ENCODE data around the gene TRPC4.

The TRPC4 gene

DNA sequence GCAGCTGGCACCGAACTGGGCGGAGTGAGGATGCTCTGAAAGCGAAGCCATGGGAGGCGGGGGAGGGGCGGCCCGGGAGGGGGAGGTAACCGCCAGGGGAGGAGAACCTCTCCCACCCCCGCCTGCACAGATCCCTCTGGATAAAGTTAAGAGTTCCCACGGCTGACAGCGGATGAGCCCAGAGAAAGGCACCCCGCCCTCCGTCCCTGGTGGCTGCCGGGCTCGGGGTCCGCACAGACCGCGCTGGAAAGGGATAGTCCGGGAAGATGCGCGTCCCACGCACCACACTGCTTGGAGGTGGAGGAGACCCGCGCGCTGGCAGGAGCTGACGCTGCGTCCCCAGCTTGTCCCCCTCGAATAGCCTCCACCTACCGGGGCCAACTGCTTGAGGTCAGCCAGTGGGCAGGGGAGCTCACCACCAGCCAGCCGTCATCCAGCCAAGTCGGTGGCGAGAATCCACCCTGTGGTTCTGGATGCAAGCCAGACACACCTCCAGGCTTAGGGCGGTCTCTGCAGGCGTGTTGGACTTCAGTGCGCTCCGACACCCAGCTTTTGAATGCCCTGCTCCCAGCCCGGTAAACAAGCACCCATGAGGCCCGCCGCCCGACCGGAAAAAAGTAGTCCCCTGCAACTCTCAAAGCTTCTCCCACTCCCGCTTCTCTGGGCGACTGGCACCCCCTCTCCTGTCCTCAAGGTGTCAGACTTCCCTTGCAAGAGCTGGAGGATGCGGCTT is at the start of gene TRPC4:
Gene TRPC4 (minus strand): TSS at position 17 of the 733 bp plus-strand sequence. CDS start 86,439 bp downstream, outside the sequence.
- peaks cover 6 to 16% of the 10 kb centered on the region in 2 donors for H3K4me1 Mint-ChIP-seq
- DNase-seq (no peak), ATAC-seq (replicated peaks) (peak; percentile 27 to 33)
- peaks cover 1 to 7% of the 10 kb centered on the region in 2 donors for H3K9me3 Mint-ChIP-seq
- peak within 1 kb of the TSS; percentile 5 to 23 for H3K4me3 Mint-ChIP-seq
- peaks cover 26 to 34% of the 10 kb centered on the region in 2 donors for H3K27me3 Mint-ChIP-seq
- H3K36me3 Mint-ChIP-seq = no peaks in the 10 kb centered on the region
- no peak within 1 kb of the TSS for H3K27ac Mint-ChIP-seq

DNA sequence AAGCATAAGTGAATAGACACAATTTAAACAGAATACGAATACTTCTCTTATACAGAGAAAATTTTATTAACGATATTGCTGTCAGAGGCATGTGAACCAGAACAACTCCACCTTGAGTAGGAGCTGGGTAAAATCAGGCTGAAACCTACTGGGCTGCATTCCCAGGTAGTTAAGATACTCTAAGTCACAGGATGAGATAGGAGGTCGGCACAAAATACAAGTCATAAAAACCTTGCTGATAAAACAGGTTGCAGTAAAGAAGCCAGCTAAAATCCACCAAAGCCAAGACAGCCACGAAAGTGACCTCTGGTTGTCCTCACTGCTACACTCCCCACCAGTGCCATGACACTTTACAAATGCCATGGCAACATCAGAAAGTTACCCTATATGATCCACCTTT is 49.2 kb upstream of the TRPC4 start:
- Mint-ChIP-seq H3K27me3 (no peaks in the 10 kb centered on the region), H3K4me1 (no peaks in the 10 kb centered on the region), H3K27ac (no peak overlapping the region), H3K36me3 (no peaks in the 10 kb centered on the region), H3K4me3 (no peak overlapping the region), H3K9me3 (no peaks in the 10 kb centered on the region)
- DNase-seq = no peak
- no peak for ATAC-seq (replicated peaks)

DNA sequence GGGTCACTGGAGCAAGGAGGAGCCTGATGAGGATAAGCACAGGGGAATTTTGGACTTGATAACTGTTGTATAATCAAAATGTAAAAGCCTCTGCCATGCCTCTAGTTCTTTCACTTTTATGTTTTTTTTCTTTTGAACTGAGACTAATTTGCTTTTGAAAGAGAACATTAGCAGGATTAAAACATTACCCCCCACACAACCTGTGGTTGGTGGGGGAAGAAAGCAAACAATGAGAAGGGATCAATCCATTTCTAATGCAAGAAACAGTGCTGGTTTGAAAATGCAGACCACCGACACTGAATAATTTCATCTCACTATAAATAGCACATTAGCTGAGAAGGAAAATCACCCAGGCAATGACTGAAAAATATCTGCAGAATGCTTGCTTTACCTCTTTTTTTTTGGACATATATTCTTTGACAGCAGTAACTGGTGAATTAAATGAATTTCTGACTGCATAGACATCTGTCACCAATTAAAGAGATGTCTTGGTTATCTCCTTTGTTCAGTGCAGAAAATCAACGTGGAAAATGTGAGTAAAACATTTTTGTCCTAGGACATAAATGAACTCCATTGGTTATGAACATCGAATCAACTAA is 48.6 kb upstream of the TRPC4 start:
- no peaks in the 10 kb centered on the region for H3K4me1 Mint-ChIP-seq
- DNase-seq (no peak), ATAC-seq (replicated peaks) (no peak)
- no peaks in the 10 kb centered on the region for H3K9me3 Mint-ChIP-seq
- H3K4me3 Mint-ChIP-seq = no peak overlapping the region
- no peaks in the 10 kb centered on the region for H3K36me3 Mint-ChIP-seq
- H3K27me3 Mint-ChIP-seq = no peaks in the 10 kb centered on the region
- no peak overlapping the region for H3K27ac Mint-ChIP-seq

DNA sequence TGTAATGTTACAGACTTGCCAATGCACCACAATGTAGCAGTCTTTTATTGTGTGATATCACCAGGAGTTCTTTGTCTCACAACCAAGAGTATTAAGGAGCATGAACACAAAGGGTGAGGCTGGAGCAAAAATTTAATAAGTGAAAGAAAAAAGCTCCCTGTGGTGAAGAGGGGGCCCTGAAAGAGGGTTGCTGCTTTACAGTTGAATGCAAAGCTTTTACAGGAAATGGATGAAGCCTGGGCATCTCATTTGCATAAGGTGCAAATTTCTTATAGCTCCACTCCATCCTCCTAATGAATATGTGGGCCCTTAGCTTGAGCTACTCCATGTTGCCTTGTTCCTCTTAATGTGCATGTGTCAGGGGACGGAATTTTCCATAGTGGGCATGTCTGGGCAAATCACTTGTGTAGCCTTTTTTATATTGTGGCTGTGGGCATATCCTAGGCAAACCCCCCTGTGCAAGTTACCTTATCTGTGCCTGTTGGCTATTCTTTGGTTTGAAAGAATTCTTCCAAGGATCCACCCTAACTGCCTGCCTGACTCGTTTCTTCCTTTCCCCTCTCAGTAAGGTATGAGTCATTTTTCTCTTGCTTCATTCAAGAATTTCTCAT is 45.3 kb upstream of the TRPC4 start:
- ATAC-seq (replicated peaks) (no peak), DNase-seq (no peak)
- no peak overlapping the region for H3K4me3 Mint-ChIP-seq

DNA sequence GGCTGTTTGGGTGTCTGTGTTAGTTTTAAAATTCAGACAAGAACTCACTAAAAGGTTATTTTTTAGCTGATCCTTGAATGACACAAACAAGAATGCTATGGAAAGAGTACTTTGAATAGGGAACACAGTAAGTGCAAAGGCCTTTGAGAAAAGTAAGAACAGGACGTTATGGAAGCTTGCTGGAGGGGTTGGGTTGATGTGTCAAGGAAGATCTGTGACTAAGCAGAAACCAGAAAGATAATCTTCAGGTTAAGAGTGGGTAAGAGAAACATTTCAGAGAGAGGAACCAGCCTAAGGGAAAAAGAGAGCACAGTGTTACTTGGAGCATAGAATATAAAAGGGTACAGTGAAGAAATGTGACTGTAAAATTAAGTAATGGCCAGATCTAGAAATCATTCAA is 41.2 kb upstream of the TRPC4 start:
- peaks cover 0 to 2% of the 10 kb centered on the region in 2 donors for H3K9me3 Mint-ChIP-seq
- DNase-seq (no peak), ATAC-seq (replicated peaks) (no peak)
- no peak overlapping the region for H3K27ac Mint-ChIP-seq
- H3K4me1 Mint-ChIP-seq = no peaks in the 10 kb centered on the region
- H3K4me3 Mint-ChIP-seq = no peak overlapping the region
- H3K36me3 Mint-ChIP-seq = no peaks in the 10 kb centered on the region
- H3K27me3 Mint-ChIP-seq = no peaks in the 10 kb centered on the region

More for the DNA sequence above, 45.3 kb upstream of the TRPC4 start:
- H3K27ac Mint-ChIP-seq = no peak overlapping the region
- no peaks in the 10 kb centered on the region for H3K36me3 Mint-ChIP-seq
- H3K4me1 Mint-ChIP-seq = no peaks in the 10 kb centered on the region
- no peaks in the 10 kb centered on the region for H3K27me3 Mint-ChIP-seq
- H3K9me3 Mint-ChIP-seq = peaks cover 0 to 2% of the 10 kb centered on the region in 2 donors

DNA sequence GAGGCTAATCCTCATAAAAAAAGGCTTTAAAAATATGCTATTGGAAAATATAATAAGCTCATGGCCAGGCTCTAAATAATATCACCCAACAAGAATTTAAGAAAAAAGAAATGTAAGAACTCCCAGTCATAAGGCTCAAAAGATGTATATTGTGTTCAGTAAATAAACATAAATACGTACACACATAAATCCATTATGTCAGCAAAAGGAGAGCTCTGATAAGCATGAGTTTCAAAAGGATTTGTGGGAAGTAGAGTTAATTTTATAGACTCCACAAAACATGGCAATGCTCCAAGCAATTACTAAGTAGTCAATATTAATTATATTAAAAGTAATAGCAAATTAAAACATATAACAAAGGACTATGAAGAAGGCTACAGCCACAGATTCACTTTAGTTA is 37.3 kb upstream of the TRPC4 start:
- no peak for DNase-seq
- Mint-ChIP-seq H3K36me3 (no peaks in the 10 kb centered on the region), H3K9me3 (peaks cover 0 to 4% of the 10 kb centered on the region in 2 donors)

DNA sequence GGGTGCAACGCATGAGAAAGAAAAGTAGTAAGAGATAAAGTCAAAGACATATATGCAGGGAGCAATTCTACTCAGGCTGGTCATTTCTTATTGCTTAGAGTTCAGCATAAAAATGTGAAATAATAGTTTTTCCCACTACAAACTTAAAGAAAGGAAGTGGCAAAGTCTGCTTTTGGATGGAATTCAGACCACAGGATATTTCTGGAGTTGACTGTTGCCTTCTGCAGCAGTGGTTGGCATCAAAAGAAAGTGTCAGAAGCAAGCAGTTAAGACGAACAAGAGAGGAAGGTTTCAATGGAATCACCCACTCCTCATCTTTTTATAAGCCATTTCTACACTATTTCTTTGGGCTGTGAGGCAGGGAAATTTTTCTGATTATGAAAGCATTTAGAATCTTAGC is 36.2 kb upstream of the TRPC4 start:
- no peak overlapping the region for H3K4me3 Mint-ChIP-seq
- no peak for ATAC-seq (replicated peaks)
- no peaks in the 10 kb centered on the region for H3K4me1 Mint-ChIP-seq
- DNase-seq = no peak
- no peaks in the 10 kb centered on the region for H3K36me3 Mint-ChIP-seq
- H3K27ac Mint-ChIP-seq = no peak overlapping the region
- no peaks in the 10 kb centered on the region for H3K27me3 Mint-ChIP-seq
- peaks cover 2 to 7% of the 10 kb centered on the region in 2 donors for H3K9me3 Mint-ChIP-seq

More for the DNA sequence above, 37.3 kb upstream of the TRPC4 start:
- Mint-ChIP-seq H3K27ac (no peak overlapping the region), H3K4me1 (no peaks in the 10 kb centered on the region), H3K27me3 (no peaks in the 10 kb centered on the region), H3K4me3 (no peak overlapping the region)
- no peak for ATAC-seq (replicated peaks)

DNA sequence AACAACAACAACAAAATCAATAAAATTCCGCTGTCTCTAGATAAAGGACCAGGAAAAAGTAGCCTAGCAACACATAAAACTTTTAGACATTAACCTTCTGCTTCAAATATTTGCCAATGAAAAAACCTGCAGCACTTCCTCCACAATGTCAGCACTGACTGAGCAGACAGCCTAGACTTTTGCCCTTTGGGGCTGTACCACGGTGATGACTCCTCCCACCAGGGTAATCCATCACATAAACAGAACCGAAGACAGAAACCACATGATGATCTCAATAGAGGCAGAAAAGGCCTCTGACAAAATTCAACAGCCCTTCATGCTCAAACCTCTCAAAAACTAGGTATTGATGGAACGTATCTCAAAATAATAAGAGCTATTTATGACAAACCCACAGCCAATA is 30.2 kb upstream of the TRPC4 start:
- no peaks in the 10 kb centered on the region for H3K27me3 Mint-ChIP-seq
- ATAC-seq (replicated peaks) = no peak
- no peak overlapping the region for H3K4me3 Mint-ChIP-seq
- H3K4me1 Mint-ChIP-seq = no peaks in the 10 kb centered on the region
- no peaks in the 10 kb centered on the region for H3K36me3 Mint-ChIP-seq
- peaks cover 6 to 10% of the 10 kb centered on the region in 2 donors for H3K9me3 Mint-ChIP-seq
- no peak for DNase-seq
- H3K27ac Mint-ChIP-seq = no peak overlapping the region

DNA sequence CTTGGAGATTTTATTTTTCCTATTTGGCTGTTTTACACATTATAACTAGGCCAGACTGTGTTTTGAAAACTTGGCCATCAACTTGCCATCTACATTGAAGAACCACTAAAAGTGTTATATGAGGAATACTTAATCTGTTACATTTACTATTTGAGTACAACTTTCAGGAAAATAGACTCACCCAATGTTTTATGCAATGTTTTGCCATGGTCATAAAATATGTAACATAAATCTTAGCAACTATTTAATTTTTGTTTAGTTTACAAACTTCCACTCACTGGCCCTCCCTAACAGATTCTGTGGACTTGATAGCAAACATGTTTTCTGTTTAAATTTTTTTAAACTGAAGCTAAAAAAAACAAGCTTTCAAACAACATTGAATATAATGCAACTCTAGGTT is 23.7 kb upstream of the TRPC4 start:
- DNase-seq (no peak), ATAC-seq (replicated peaks) (no peak)
- no peaks in the 10 kb centered on the region for H3K9me3 Mint-ChIP-seq
- no peak overlapping the region for H3K27ac Mint-ChIP-seq
- H3K36me3 Mint-ChIP-seq = no peaks in the 10 kb centered on the region
- H3K4me3 Mint-ChIP-seq = no peak overlapping the region
- no peaks in the 10 kb centered on the region for H3K4me1 Mint-ChIP-seq
- no peaks in the 10 kb centered on the region for H3K27me3 Mint-ChIP-seq

DNA sequence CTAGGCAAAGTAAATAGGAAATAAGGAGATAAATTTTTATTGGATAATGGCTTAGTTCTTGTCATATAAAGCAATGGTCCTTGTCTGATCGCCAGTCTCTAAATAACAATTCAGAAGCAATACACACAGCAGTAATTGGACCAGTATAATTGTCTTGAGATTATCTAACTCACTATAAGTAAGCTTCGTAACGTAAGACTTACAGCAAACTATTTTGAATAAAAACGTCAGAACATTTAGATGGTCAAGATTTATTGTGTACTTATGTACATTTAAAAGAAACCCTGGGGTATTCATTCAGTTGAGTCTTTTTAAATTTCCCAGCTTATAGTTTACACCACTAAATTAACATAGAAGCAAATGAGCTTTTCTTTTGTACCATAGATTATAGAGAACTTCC is 20.2 kb upstream of the TRPC4 start:
- Mint-ChIP-seq H3K4me3 (no peak overlapping the region), H3K9me3 (peaks cover 0 to 3% of the 10 kb centered on the region in 2 donors), H3K27ac (no peak overlapping the region), H3K27me3 (no peaks in the 10 kb centered on the region), H3K4me1 (no peaks in the 10 kb centered on the region), H3K36me3 (no peaks in the 10 kb centered on the region)
- DNase-seq (no peak), ATAC-seq (replicated peaks) (no peak)

DNA sequence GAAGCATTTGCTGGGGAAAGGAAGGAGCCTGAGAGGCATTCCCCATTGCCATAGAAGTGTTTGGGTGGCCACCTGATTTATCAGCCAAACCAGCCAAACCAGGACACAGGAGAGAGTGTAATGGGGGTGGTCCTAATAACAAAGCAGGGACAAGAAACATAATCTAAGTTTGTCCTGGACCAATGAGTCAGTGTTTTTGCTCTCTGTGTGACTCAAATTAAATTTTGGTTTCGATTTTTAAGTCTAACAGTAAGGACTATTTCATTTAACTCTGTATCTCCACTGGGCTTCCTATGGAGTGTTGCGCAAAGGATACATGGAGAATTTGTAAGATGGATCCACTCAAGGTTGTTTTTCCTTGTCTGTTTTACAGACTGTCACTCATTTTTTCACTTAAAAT is 19.5 kb upstream of the TRPC4 start:
- no peaks in the 10 kb centered on the region for H3K4me1 Mint-ChIP-seq
- no peak for DNase-seq
- no peak overlapping the region for H3K27ac Mint-ChIP-seq
- no peak overlapping the region for H3K4me3 Mint-ChIP-seq
- no peaks in the 10 kb centered on the region for H3K36me3 Mint-ChIP-seq
- no peaks in the 10 kb centered on the region for H3K27me3 Mint-ChIP-seq
- H3K9me3 Mint-ChIP-seq = peaks cover 0 to 3% of the 10 kb centered on the region in 2 donors
- no peak for ATAC-seq (replicated peaks)

DNA sequence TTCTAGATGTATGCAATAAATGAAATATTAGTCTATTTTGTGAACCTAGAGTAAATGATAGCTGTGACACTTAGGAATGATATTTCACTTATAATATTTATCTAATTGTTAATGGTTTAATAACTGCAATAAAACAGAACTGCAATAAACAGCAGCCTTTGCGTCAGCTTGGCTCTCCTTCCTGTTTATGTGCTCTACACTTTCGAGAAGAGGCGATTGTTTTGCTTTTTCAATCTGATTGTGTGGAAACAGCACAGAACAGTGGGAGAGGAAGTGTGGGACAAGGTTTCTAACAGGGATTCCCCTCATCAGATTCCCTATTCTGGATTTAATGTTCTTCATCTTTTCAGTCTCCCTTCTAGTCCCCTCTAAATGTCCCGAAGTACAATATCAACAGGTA is 17.3 kb upstream of the TRPC4 start:
- no peak overlapping the region for H3K4me3 Mint-ChIP-seq
- no peaks in the 10 kb centered on the region for H3K4me1 Mint-ChIP-seq
- H3K27ac Mint-ChIP-seq = no peak overlapping the region
- ATAC-seq (replicated peaks) (no peak), DNase-seq (no peak)
- no peaks in the 10 kb centered on the region for H3K27me3 Mint-ChIP-seq
- no peaks in the 10 kb centered on the region for H3K36me3 Mint-ChIP-seq
- H3K9me3 Mint-ChIP-seq = peaks cover 0 to 3% of the 10 kb centered on the region in 2 donors

DNA sequence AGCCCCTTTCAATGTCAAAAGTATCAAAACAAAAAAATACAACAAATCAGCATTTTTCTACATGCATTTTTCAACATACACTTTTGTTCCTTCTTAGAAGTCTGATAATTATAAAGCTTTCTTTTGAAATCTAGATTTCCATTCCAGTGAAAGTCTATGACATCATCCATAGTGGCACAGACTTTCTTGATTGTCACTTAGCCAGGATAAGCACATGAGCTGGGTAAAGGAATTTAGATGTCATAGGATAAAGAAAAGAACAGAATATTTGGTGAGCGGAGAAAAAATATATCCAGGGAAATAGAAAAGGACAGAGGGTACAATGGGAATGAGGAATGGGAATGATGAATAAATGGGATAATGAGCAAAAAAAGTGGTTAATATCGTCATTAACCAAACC is 15.1 kb upstream of the TRPC4 start:
- no peak for DNase-seq
- no peak overlapping the region for H3K4me3 Mint-ChIP-seq
- H3K4me1 Mint-ChIP-seq = no peaks in the 10 kb centered on the region
- no peak for ATAC-seq (replicated peaks)
- no peaks in the 10 kb centered on the region for H3K36me3 Mint-ChIP-seq
- no peak overlapping the region for H3K27ac Mint-ChIP-seq
- peaks cover 0 to 3% of the 10 kb centered on the region in 2 donors for H3K9me3 Mint-ChIP-seq
- H3K27me3 Mint-ChIP-seq = no peaks in the 10 kb centered on the region

DNA sequence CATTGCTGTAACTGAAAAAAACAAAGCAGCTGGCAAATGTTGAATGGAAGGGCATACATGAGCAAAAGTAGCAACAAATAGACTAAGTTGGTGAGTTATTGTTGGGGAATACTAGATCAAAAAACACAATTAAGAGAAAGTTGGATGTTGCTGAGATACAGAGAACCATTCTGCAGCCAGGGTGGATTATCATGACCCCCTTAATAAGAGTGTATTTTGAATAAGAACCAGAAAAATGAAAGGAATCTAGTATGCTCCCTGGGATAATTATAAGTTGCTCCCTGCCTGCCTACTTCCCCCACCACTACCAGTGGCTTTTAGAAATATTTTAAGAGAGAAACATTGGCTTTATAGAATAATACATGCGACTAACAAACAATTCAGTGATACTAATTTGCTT is 14.5 kb upstream of the TRPC4 start:
- no peaks in the 10 kb centered on the region for H3K4me1 Mint-ChIP-seq
- H3K36me3 Mint-ChIP-seq = no peaks in the 10 kb centered on the region
- H3K27ac Mint-ChIP-seq = no peak overlapping the region
- no peaks in the 10 kb centered on the region for H3K27me3 Mint-ChIP-seq
- ATAC-seq (replicated peaks) (no peak), DNase-seq (no peak)
- H3K4me3 Mint-ChIP-seq = no peak overlapping the region
- H3K9me3 Mint-ChIP-seq = peaks cover 0 to 3% of the 10 kb centered on the region in 2 donors

DNA sequence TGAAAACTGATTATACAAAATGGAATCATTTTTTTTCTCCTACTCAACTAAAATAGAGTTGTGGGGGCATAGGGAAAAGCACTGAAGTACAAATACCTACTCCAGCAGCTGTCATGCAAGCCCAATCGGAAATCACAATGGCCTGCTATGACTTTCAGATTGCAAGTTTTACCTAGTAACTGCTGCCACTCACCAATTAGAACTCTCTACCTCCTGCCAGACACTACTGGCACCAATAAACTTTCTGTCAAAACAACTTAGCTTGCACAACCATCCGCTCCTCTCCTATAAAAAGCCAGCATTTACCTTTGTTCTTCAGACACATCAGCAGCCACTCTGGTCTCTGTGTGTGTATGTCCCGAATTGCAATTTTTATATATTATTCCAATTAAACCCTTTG is 9.3 kb upstream of the TRPC4 start:
- H3K27ac Mint-ChIP-seq = no peak overlapping the region
- ATAC-seq (replicated peaks) (no peak), DNase-seq (no peak)
- peaks cover 0 to 4% of the 10 kb centered on the region in 2 donors for H3K9me3 Mint-ChIP-seq
- H3K4me1 Mint-ChIP-seq = no peaks in the 10 kb centered on the region
- no peaks in the 10 kb centered on the region for H3K36me3 Mint-ChIP-seq
- H3K4me3 Mint-ChIP-seq = no peak overlapping the region
- H3K27me3 Mint-ChIP-seq = no peaks in the 10 kb centered on the region

Data from stimulated activated naive B cell treated with anti-CD40 and anti-IgM and Interleukin-4, amounts not matched to agents 10 μg/mL and 1 μg/mL and 100 μg/mL, for 72 hours (primary cell).